H9 (cell line): ENCODE data around the gene UFSP2. TPM values are rescaled to one million over a fixed set of nuclear protein-coding genes. Genes with fewer than 3 reads are reported as not detected.

ENCODE experiments used
- DNase-seq: peaks from one replicate; pipeline ENCODE4 v3.0.0-alpha.2; 2017
- H2AFZ ChIP-seq: one replicate; pipeline ENCODE4 v1.6.1; 2013; ENCODE audit warnings: mild to moderate bottlenecking, low read length, control low read depth, moderate library complexity
- H2AK5ac ChIP-seq: 2 replicates; pipeline ENCODE4 v1.6.1; 2013; ENCODE audit warnings: low read length, control low read depth, mixed read lengths; ENCODE audit not compliant: insufficient read length
- H2BK120ac ChIP-seq: one replicate; pipeline ENCODE4 v1.6.1; 2013; ENCODE audit warnings: low read depth, mild to moderate bottlenecking, low read length, control low read depth, inconsistent platforms; ENCODE audit not compliant: poor library complexity, severe bottlenecking
- H2BK12ac ChIP-seq: 2 replicates; pipeline ENCODE4 v1.6.1; 2013; ENCODE audit warnings: low read length, control low read depth, mixed read lengths, low read depth; ENCODE audit not compliant: insufficient read length
- H2BK15ac ChIP-seq: 2 replicates; pipeline ENCODE4 v1.6.1; 2013; ENCODE audit warnings: low read depth, low read length, control low read depth
- H2BK20ac ChIP-seq: one replicate; pipeline ENCODE4 v1.6.1; 2013; ENCODE audit warnings: low read depth, mild to moderate bottlenecking, low read length, control low read depth, inconsistent platforms; ENCODE audit not compliant: poor library complexity, severe bottlenecking
- H2BK5ac ChIP-seq: 2 replicates; pipeline ENCODE4 v1.6.1; 2013; ENCODE audit warnings: low read length, control low read depth, mixed read lengths; ENCODE audit not compliant: insufficient read length
- H3K14ac ChIP-seq: 2 replicates; pipeline ENCODE4 v1.6.1; 2013; ENCODE audit warnings: low read length, control low read depth; ENCODE audit not compliant: insufficient read depth
- H3K18ac ChIP-seq: 2 replicates; pipeline ENCODE4 v1.6.1; 2013; ENCODE audit warnings: low read depth, mild to moderate bottlenecking, mixed read lengths, low read length, control low read depth; ENCODE audit not compliant: insufficient read length
- H3K23ac ChIP-seq: 2 replicates; pipeline ENCODE4 v1.6.1; 2013; ENCODE audit warnings: low read length, control low read depth, mixed read lengths, low read depth; ENCODE audit not compliant: insufficient read length
- H3K23me2 ChIP-seq: 2 replicates; pipeline ENCODE4 v1.6.1; 2013; ENCODE audit warnings: low read depth, mild to moderate bottlenecking, mixed read lengths, low read length, control low read depth; ENCODE audit not compliant: insufficient read length, poor library complexity, severe bottlenecking
- H3K27ac ChIP-seq: 2 replicates; pipeline ENCODE4 v1.5.1; 2013; ENCODE audit warnings: low read length, control low read depth, mixed read lengths, low read depth; ENCODE audit not compliant: insufficient read length
- H3K27me3 ChIP-seq: 2 replicates; pipeline ENCODE4 v1.6.1; 2013; ENCODE audit warnings: low read length, control low read depth, inconsistent platforms; ENCODE audit not compliant: insufficient read depth
- H3K4ac ChIP-seq: 2 replicates; pipeline ENCODE4 v1.6.1; 2013; ENCODE audit warnings: low read depth, mild to moderate bottlenecking, control low read depth, inconsistent platforms, low read length, moderate library complexity
- H3K4me1 ChIP-seq: 2 replicates; pipeline ENCODE4 v1.6.1; 2013; ENCODE audit warnings: low read length, control low read depth, inconsistent platforms; ENCODE audit not compliant: insufficient read depth
- H3K4me2 ChIP-seq: 2 replicates; pipeline ENCODE4 v1.6.1; 2013; ENCODE audit warnings: low read length, control low read depth, mixed read lengths; ENCODE audit not compliant: insufficient read length, insufficient read depth
- H3K56ac ChIP-seq: 2 replicates; pipeline ENCODE4 v1.6.1; 2013; ENCODE audit warnings: low read depth, mild to moderate bottlenecking, mixed read lengths, low read length, control low read depth; ENCODE audit not compliant: insufficient read length
- H3K79me1 ChIP-seq: 2 replicates; pipeline ENCODE4 v1.6.1; 2013; ENCODE audit warnings: low read depth, mild to moderate bottlenecking, moderate library complexity, low read length, control low read depth, inconsistent platforms; ENCODE audit not compliant: insufficient read depth, poor library complexity, severe bottlenecking
- H3K79me2 ChIP-seq: 2 replicates; pipeline ENCODE4 v1.6.1; 2013; ENCODE audit warnings: low read length, control low read depth, inconsistent platforms; ENCODE audit not compliant: insufficient read depth
- H3K9ac ChIP-seq: 2 replicates; pipeline ENCODE4 v1.6.1; 2013; ENCODE audit warnings: low read length, control low read depth, mixed read lengths; ENCODE audit not compliant: insufficient read length; ENCODE audit errors: extremely low read depth
- H3K9me3 ChIP-seq: one replicate; pipeline ENCODE4 v1.6.1; 2013; ENCODE audit warnings: low read depth, low read length, inconsistent platforms; ENCODE audit not compliant: control insufficient read depth
- H3T11ph ChIP-seq: one replicate; pipeline ENCODE4 v1.6.1; 2013; ENCODE audit warnings: mild to moderate bottlenecking, low read length, control low read depth, inconsistent platforms
- H4K20me1 ChIP-seq: one replicate; pipeline ENCODE4 v1.6.1; 2013; ENCODE audit not compliant: control insufficient read depth, insufficient read length, insufficient read depth
- H4K5ac ChIP-seq: 2 replicates; pipeline ENCODE4 v1.6.1; 2013; ENCODE audit warnings: low read depth, mild to moderate bottlenecking, mixed read lengths, low read length, control low read depth; ENCODE audit not compliant: insufficient read length
- H4K8ac ChIP-seq: replicated peaks from 2 replicates; pipeline ENCODE4 v1.6.1; 2013; ENCODE audit warnings: low read length, control low read depth, mixed read lengths, low read depth; ENCODE audit not compliant: insufficient read length
- H4K91ac ChIP-seq: 2 replicates; pipeline ENCODE4 v1.6.1; 2013; ENCODE audit warnings: low read depth, mild to moderate bottlenecking, moderate library complexity, mixed read lengths, low read length, control low read depth; ENCODE audit not compliant: insufficient read length
- H3K27ac Mint-ChIP-seq, 3 experiments: 2 replicates in 2 of 3; 3 replicates in 1 of 3; pipeline ENCODE4 v1.8.0; 2020 to 2021; ENCODE audit warnings: mixed read lengths in 3 of 3, mild to moderate bottlenecking in 1 of 3, moderate library complexity in 1 of 3
- H3K27me3 Mint-ChIP-seq: 2 replicates; pipeline ENCODE4 v1.8.0; 2021; ENCODE audit warnings: low read depth, mild to moderate bottlenecking, moderate library complexity, mixed read lengths
- H3K36me3 Mint-ChIP-seq, 3 experiments: 2 replicates in 2 of 3; 3 replicates in 1 of 3; pipeline ENCODE4 v1.8.0; 2020 to 2021; ENCODE audit warnings: low read depth in 3 of 3, mixed read lengths in 3 of 3; ENCODE audit not compliant: insufficient read depth in 1 of 3
- H3K4me1 Mint-ChIP-seq, 2 experiments: 2 replicates each; pipeline ENCODE4 v1.8.0; 2020; ENCODE audit warnings: mixed read lengths in 2 of 2
- H3K4me3 Mint-ChIP-seq, 2 experiments: 2 replicates in 1 of 2; 3 replicates in 1 of 2; pipeline ENCODE4 v1.8.0; 2020 to 2021; ENCODE audit warnings: mild to moderate bottlenecking in 2 of 2, mixed read lengths in 2 of 2, moderate library complexity in 1 of 2
- H3K9me3 Mint-ChIP-seq, 2 experiments: 2 replicates in 1 of 2; 3 replicates in 1 of 2; pipeline ENCODE4 v1.8.0; 2020; ENCODE audit warnings: mild to moderate bottlenecking in 2 of 2, mixed read lengths in 2 of 2, moderate library complexity in 1 of 2
- WGBS: extraction: QIAGEN DNeasy Blood & Tissue Kit; methylation state at CpG from one replicate; pipeline ENCODE4 v1.1.7; 2013; ENCODE audit warnings: missing lambda C conversion rate, low lambda C conversion rate, mixed read lengths; ENCODE audit not compliant: insufficient read length; ENCODE audit errors: extremely low coverage; 5-methylcytosine and 5-hydroxymethylcytosine counted together
- total RNA-seq: library from RNA; stranded (reverse); gene quantifications from 2 replicates; pipeline ENCODE4 v1.2.1, GENCODE V29; 2021
- TF ChIP-seq, protein P1 (sequence below): fragments of 200-600 bp; sonication (generic); conservative IDR thresholded peaks from 3 replicates; pipeline ENCODE4 v1.8.0; 2021; ENCODE audit warnings: antibody characterized with exemption, mild to moderate bottlenecking

The UFSP2 gene
- total RNA-seq, 1 experiment from 2014 or later: 41.1 TPM

DNA sequence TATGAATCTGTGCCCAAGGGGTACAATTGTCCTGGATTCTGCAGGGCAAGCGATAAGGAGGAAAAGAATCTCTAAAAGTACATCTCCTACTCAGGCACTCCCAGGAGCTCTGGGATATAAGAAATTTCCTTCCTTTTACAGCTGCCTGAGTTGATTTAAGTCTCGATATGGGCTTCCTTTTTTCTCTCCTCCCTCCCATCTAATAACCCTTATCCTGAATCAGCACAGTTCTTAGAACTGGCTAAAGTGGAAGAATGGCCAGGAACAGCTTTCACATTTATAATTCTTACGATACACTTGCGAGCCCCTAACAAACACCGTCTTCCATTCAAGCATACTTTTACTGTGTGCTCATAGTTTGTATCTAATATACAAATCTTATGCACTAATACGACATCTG, 51.2 kb downstream of the UFSP2 start:
- no peak overlapping the region for H2BK12ac ChIP-seq
- no peak overlapping the region for H2BK120ac ChIP-seq
- H3K4ac ChIP-seq: no peak overlapping the region
- DNase-seq: no peak
- H3K23me2 ChIP-seq: no peaks in the 10 kb centered on the region
- no peak overlapping the region for H3K23ac ChIP-seq
- H3K9ac ChIP-seq: no peak overlapping the region
- H3K4me3 Mint-ChIP-seq: no peak overlapping the region
- H3K4me2 ChIP-seq: no peak overlapping the region
- TF ChIP-seq, protein P1, sequence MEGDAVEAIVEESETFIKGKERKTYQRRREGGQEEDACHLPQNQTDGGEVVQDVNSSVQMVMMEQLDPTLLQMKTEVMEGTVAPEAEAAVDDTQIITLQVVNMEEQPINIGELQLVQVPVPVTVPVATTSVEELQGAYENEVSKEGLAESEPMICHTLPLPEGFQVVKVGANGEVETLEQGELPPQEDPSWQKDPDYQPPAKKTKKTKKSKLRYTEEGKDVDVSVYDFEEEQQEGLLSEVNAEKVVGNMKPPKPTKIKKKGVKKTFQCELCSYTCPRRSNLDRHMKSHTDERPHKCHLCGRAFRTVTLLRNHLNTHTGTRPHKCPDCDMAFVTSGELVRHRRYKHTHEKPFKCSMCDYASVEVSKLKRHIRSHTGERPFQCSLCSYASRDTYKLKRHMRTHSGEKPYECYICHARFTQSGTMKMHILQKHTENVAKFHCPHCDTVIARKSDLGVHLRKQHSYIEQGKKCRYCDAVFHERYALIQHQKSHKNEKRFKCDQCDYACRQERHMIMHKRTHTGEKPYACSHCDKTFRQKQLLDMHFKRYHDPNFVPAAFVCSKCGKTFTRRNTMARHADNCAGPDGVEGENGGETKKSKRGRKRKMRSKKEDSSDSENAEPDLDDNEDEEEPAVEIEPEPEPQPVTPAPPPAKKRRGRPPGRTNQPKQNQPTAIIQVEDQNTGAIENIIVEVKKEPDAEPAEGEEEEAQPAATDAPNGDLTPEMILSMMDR: no peak
- no CpG with 5 or more reads among the region's 6 CpGs for WGBS
- H3K18ac ChIP-seq: no peak overlapping the region
- no peaks in the 10 kb centered on the region for H3K9me3 Mint-ChIP-seq
- no peak overlapping the region for H3K27ac Mint-ChIP-seq
- H2AFZ ChIP-seq: no peak overlapping the region
- H3K27ac ChIP-seq: no peak overlapping the region
- no peak overlapping the region for H3T11ph ChIP-seq
- no peaks in the 10 kb centered on the region for H4K20me1 ChIP-seq
- H2BK20ac ChIP-seq: no peak overlapping the region
- no peak overlapping the region for H4K91ac ChIP-seq
- no peaks in the 10 kb centered on the region for H3K79me1 ChIP-seq
- no peaks in the 10 kb centered on the region for H3K27me3 Mint-ChIP-seq
- H3K14ac ChIP-seq: no peak overlapping the region
- H4K5ac ChIP-seq: no peak overlapping the region
- H3K56ac ChIP-seq: no peak overlapping the region
- H4K8ac ChIP-seq: no peak overlapping the region
- H2BK15ac ChIP-seq: no peak overlapping the region
- no peaks in the 10 kb centered on the region for H3K79me2 ChIP-seq
- H3K36me3 Mint-ChIP-seq: peaks cover 0 to 9% (median 7%) of the 10 kb centered on the region in 3 experiments; a peak in 4 of 7 replicates
- H3K27me3 ChIP-seq: no peaks in the 10 kb centered on the region
- H3K4me1 Mint-ChIP-seq: peaks cover 12 to 14% of the 10 kb centered on the region in 2 experiments; a peak in 3 of 4 replicates
- no peaks in the 10 kb centered on the region for H3K9me3 ChIP-seq
- H3K4me1 ChIP-seq: no peaks in the 10 kb centered on the region; the same call in 1 of the 2 replicates
- H2AK5ac ChIP-seq: no peak overlapping the region
- no peak overlapping the region for H2BK5ac ChIP-seq
